Measurements from ENCODE around the gene ARHGAP19. TPM values are rescaled to one million over a fixed set of nuclear protein-coding genes. Genes with fewer than 3 reads are reported as not detected.

Gene ARHGAP19
- polyA plus RNA-seq, 1 of the 3 experiments (the other 2 are of a cell fraction) = 3.8 TPM

Small RNA genes lying within 50 kb of the gene (small RNA-seq; reads per million reads assigned to genes)
- 0 reads per million in 7 experiments for gene RF00017

Other genes with a start within 250 kb of the ARHGAP19 start
- 0.02 and 0.05 TPM in 2 replicates for gene SLIT1, start 106.7 kb downstream of the ARHGAP19 start, polyA plus RNA-seq (2012; rRNA removed)
- gene FRAT1, start 26.6 kb upstream of the ARHGAP19 start, polyA plus RNA-seq (2012; rRNA removed) = 1.3 and 1.8 TPM in 2 replicates
- 2.3 and 2.4 TPM in 2 replicates for gene FRAT2, start 42.1 kb upstream of the ARHGAP19 start, polyA plus RNA-seq (2012; rRNA removed)
- 40.9 and 46.4 TPM in 2 replicates for gene RRP12, start 108.7 kb upstream of the ARHGAP19 start, polyA plus RNA-seq (2012; rRNA removed)
- 398 and 419 TPM in 2 replicates for gene PGAM1, start 133.6 kb upstream of the ARHGAP19 start, polyA plus RNA-seq (2012; rRNA removed)
- 49.0 and 50.0 TPM in 2 replicates for gene EXOSC1, start 153.4 kb upstream of the ARHGAP19 start, polyA plus RNA-seq (2012; rRNA removed)
- gene ZDHHC16, start 153.5 kb upstream of the ARHGAP19 start, polyA plus RNA-seq (2012; rRNA removed) = 71.5 and 84.2 TPM in 2 replicates
- 56.9 and 83.9 TPM in 2 replicates for gene MMS19, start 205.8 kb upstream of the ARHGAP19 start, polyA plus RNA-seq (2012; rRNA removed)
- gene UBTD1, start 206.3 kb upstream of the ARHGAP19 start, polyA plus RNA-seq (2012; rRNA removed) = 37.9 and 38.8 TPM in 2 replicates